Small intestine (tissue), 7 donors: ENCODE data around the gene LHX2. TPM values are rescaled to one million over a fixed set of nuclear protein-coding genes. Genes with fewer than 3 reads are reported as not detected.
A peak's percentile ranks its signal among the peaks of the same experiment; 100 is the strongest.

Experiments used
- DNase-seq, 2 donors: peaks; one replicate each; pipeline versions ENCODE4 v3.0.0 to v3.0.0-alpha.2; 2013
- FAIRE-seq: peaks from 2 replicates; lab custom pipeline; 2012; peaks lifted over from hg19 to GRCh38; lab: Jason Lieb, UNC
- H3K27ac ChIP-seq, 3 donors: one replicate each; pipeline ENCODE4 v1.5.1; 2013; ENCODE audit warnings: low read length in 2 of 3, mild to moderate bottlenecking in 2 of 3, control low read depth in 1 of 3, inconsistent platforms in 1 of 3, low read depth in 1 of 3, moderate library complexity in 1 of 3
- H3K27me3 ChIP-seq, 3 donors: one replicate each; pipeline ENCODE4 v1.6.1; 2013; ENCODE audit warnings: low read length in 3 of 3, inconsistent platforms in 1 of 3; ENCODE audit not compliant: control insufficient read depth in 3 of 3, insufficient read depth in 3 of 3
- H3K36me3 ChIP-seq, 3 donors: one replicate each; pipeline ENCODE4 v1.6.1; 2013; ENCODE audit warnings: low read length in 3 of 3, inconsistent platforms in 1 of 3, low read depth in 1 of 3, mild to moderate bottlenecking in 1 of 3, moderate library complexity in 1 of 3; ENCODE audit not compliant: control insufficient read depth in 3 of 3, insufficient read depth in 2 of 3
- H3K4me1 ChIP-seq, 3 donors: one replicate each; pipeline ENCODE4 v1.6.1; 2013; ENCODE audit warnings: low read length in 2 of 3, inconsistent platforms in 1 of 3, low read depth in 1 of 3, mild to moderate bottlenecking in 1 of 3, moderate library complexity in 1 of 3; ENCODE audit not compliant: control insufficient read depth in 3 of 3, insufficient read depth in 2 of 3
- H3K4me3 ChIP-seq, 3 donors: one replicate each; pipeline ENCODE4 v1.5.1; 2013; ENCODE audit warnings: low read length in 3 of 3, control low read depth in 1 of 3, inconsistent platforms in 1 of 3, low read depth in 1 of 3, mild to moderate bottlenecking in 1 of 3, moderate library complexity in 1 of 3
- H3K9me3 ChIP-seq, 2 donors: one replicate each; pipeline ENCODE4 v1.6.1; 2013; ENCODE audit warnings: low read depth in 1 of 2, low read length in 1 of 2; ENCODE audit not compliant: control insufficient read depth in 2 of 2, insufficient read depth in 1 of 2
- WGBS, 3 donors: extraction: QIAGEN DNeasy Blood & Tissue Kit; methylation state at CpG; one replicate each; pipeline ENCODE4 v1.1.7; 2013; 5-methylcytosine and 5-hydroxymethylcytosine counted together
- polyA plus RNA-seq, 4 donors: library from polyadenylated mRNA; stranded (reverse) in 3 of 4; unstranded in 1 of 4; fragments of 200-250 nt in 3 of 4; fragments of 120-200 nt in 1 of 4; gene quantifications; one replicate each; pipeline versions ENCODE4 v1.2.1 to v1.2.3, GENCODE V29; 2013
- donor health status: healthy with polysubstance abuse.
- donor health status: control.
- donor health status: control.
- donor health status: Bipolar disorder and iron deficiency.
- donor health status: healthy.

LHX2 gene
- polyA plus RNA-seq, 4 donors = 0.07 TPM; not detected in 3

- 0 to 2% (median 2%) methylated on average over 36 to 38 of the region's 38 CpGs for WGBS, 3 donors
- H3K27me3 ChIP-seq = peaks cover 22 to 95% (median 83%) of the 10 kb centered on the region in 3 donors
- H3K4me1 ChIP-seq = peaks cover 0 to 2% (median 0%) of the 10 kb centered on the region in 3 donors
- DNase-seq = peak in 1 of 2 donors; percentile 26
- no peaks in the 10 kb centered on the region for H3K9me3 ChIP-seq
- H3K27ac ChIP-seq = no peak overlapping the region
- no peak for FAIRE-seq
- no peak overlapping the region for H3K4me3 ChIP-seq
- H3K36me3 ChIP-seq = no peaks in the 10 kb centered on the region
Observed at GRCh38 chr9:124008303-124008693, 3.3 kb upstream of the LHX2 start.

GRCh38 chr9:124008694-124009530 is 2.7 kb upstream of the LHX2 start:
- DNase-seq (peak in 1 of 2 donors; percentile 9), FAIRE-seq (no peak)
- Histone ChIP-seq H3K4me3 (no peak overlapping the region), H3K27ac (no peak overlapping the region), H3K36me3 (no peaks in the 10 kb centered on the region), H3K4me1 (peaks cover 0 to 2% (median 0%) of the 10 kb centered on the region in 3 donors), H3K9me3 (no peaks in the 10 kb centered on the region), H3K27me3 (peaks cover 25 to 96% (median 85%) of the 10 kb centered on the region in 3 donors)
- 1 to 2% (median 2%) methylated on average over 59 to 65 of the region's 65 CpGs for WGBS, 3 donors

- Histone ChIP-seq H3K36me3 (no peaks in the 10 kb centered on the region), H3K4me1 (peaks cover 0 to 2% (median 0%) of the 10 kb centered on the region in 3 donors), H3K27ac (no peak overlapping the region), H3K27me3 (peaks cover 25 to 96% (median 85%) of the 10 kb centered on the region in 3 donors), H3K9me3 (no peaks in the 10 kb centered on the region), H3K4me3 (no peak overlapping the region)
- FAIRE-seq = no peak
- 3 to 10% (median 6%) methylated on average over 29 of the region's 29 CpGs for WGBS, 3 donors
- peak in 1 of 2 donors; percentile 12 for DNase-seq
Observed at GRCh38 chr9:124009531-124010217, 1.9 kb upstream of the LHX2 start.

- 10 to 19% (median 11%) methylated on average over 9 of the region's 9 CpGs for WGBS, 3 donors
- Histone ChIP-seq H3K27ac (no peak overlapping the region), H3K36me3 (no peaks in the 10 kb centered on the region), H3K4me1 (peaks cover 0 to 2% (median 0%) of the 10 kb centered on the region in 3 donors), H3K27me3 (peaks cover 29 to 95% (median 87%) of the 10 kb centered on the region in 3 donors), H3K9me3 (no peaks in the 10 kb centered on the region), H3K4me3 (no peak overlapping the region)
- no peak for FAIRE-seq
- no peak for DNase-seq
Observed at GRCh38 chr9:124010303-124010664, 1.3 kb upstream of the LHX2 start.

- H3K27ac ChIP-seq = no peak overlapping the region
- H3K4me3 ChIP-seq = peak overlapping the region in 1 of 3 donors; percentile 28
- H3K4me1 ChIP-seq = peaks cover 0 to 2% (median 0%) of the 10 kb centered on the region in 3 donors
- no peaks in the 10 kb centered on the region for H3K36me3 ChIP-seq
- 4 to 7% (median 6%) methylated on average over 21 to 34 of the region's 34 CpGs for WGBS, 3 donors
- DNase-seq = peak in 1 of 2 donors; percentile 32
- no peak for FAIRE-seq
- peaks cover 33 to 95% (median 87%) of the 10 kb centered on the region in 3 donors for H3K27me3 ChIP-seq
- H3K9me3 ChIP-seq = no peaks in the 10 kb centered on the region
Observed at GRCh38 chr9:124010665-124011321, 775 bp upstream of the LHX2 start.

GRCh38 chr9:124012368-124013301 is 1.1 kb downstream of the LHX2 start:
- peaks cover 39 to 95% (median 91%) of the 10 kb centered on the region in 3 donors for H3K27me3 ChIP-seq
- no peak overlapping the region for H3K27ac ChIP-seq
- DNase-seq = peak in 1 of 2 donors; percentile 28
- peak overlapping the region in 1 of 3 donors; percentile 22 for H3K4me3 ChIP-seq
- H3K36me3 ChIP-seq = no peaks in the 10 kb centered on the region
- H3K9me3 ChIP-seq = peaks cover 0 to 4% of the 10 kb centered on the region in 2 donors
- 3 to 5% (median 5%) methylated on average over 72 to 83 of the region's 83 CpGs for whole genome bisulfite sequencing, 3 donors
- peaks cover 0 to 11% (median 10%) of the 10 kb centered on the region in 3 donors for H3K4me1 ChIP-seq
- FAIRE-seq = no peak

- Histone ChIP-seq H3K4me1 (peaks cover 0 to 11% (median 10%) of the 10 kb centered on the region in 3 donors), H3K27me3 (peaks cover 35 to 95% (median 90%) of the 10 kb centered on the region in 3 donors), H3K27ac (no peak overlapping the region), H3K36me3 (no peaks in the 10 kb centered on the region), H3K4me3 (no peak overlapping the region), H3K9me3 (peaks cover 0 to 4% of the 10 kb centered on the region in 2 donors)
- WGBS, 3 donors = 8 to 9% (median 8%) methylated on average over 34 to 40 of the region's 40 CpGs
- DNase-seq (peak in 1 of 2 donors; percentile 16), FAIRE-seq (no peak)
Observed at GRCh38 chr9:124013309-124014210, 2.0 kb downstream of the LHX2 start.
